ENCODE results near the gene NDUFC1.

GRCh38 chr4:139300431-139301112 lies 1.7 kb downstream of the NDUFC1 start:
- TF ChIP-seq, protein P1, sequence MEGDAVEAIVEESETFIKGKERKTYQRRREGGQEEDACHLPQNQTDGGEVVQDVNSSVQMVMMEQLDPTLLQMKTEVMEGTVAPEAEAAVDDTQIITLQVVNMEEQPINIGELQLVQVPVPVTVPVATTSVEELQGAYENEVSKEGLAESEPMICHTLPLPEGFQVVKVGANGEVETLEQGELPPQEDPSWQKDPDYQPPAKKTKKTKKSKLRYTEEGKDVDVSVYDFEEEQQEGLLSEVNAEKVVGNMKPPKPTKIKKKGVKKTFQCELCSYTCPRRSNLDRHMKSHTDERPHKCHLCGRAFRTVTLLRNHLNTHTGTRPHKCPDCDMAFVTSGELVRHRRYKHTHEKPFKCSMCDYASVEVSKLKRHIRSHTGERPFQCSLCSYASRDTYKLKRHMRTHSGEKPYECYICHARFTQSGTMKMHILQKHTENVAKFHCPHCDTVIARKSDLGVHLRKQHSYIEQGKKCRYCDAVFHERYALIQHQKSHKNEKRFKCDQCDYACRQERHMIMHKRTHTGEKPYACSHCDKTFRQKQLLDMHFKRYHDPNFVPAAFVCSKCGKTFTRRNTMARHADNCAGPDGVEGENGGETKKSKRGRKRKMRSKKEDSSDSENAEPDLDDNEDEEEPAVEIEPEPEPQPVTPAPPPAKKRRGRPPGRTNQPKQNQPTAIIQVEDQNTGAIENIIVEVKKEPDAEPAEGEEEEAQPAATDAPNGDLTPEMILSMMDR (IDR thresholded peaks at IDR 0.05) = no peak
- no peak for TF ChIP-seq POLR2AphosphoS5 (IDR thresholded peaks at IDR 0.05; ENCODE audit: insufficient read depth in 1 of 2, low read depth in 1 of 2)
